NCI-H82 treated with DMSO at 0.1 percent for 48 hours (cell line): ENCODE measurements around the gene HLA-DPB1.

ENCODE experiments used
- DNase-seq: peaks from one replicate; lab custom pipeline; 2025; ENCODE audit not compliant: unreplicated experiment; lab: John Stamatoyannopoulos, UW

The HLA-DPB1 gene

DNA sequence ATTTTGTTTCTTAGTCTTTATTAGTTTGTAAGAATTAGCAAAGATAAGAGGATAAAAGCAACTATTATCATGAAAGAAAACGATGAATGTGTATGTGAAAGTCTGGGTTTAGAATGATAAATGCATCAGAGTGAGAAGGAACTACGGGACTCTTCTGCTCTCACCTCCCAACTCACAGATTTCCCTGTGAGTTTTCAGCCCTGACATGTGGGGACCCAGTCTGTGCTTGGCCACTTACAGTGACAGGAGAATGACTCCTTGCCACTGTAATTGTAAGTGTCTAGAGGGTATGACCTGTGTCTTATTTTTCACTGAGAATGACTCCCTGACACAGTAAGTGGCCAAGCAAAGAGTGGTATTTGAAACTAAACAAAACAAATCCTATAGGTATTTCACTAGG, 4.9 kb upstream of the HLA-DPB1 start:
- DNase-seq = no peak

DNA sequence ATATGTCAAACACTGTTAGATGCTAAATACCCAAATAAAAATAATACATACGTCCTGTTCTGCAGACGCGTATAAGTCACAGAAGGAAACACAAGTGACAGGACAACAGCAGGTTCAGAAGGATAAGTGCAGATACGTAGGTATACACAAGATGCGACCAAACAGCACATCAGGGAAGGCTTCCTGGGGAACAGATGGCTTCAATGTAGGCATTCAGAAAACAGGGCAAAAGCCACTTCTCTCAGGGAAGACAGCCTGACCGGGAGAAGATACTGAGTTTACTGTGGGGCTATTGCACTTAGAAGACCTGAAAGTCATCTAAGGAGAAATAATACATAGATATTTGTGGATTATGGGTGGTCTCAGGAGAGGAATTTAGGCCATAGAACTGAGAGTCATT, 4.2 kb upstream of the HLA-DPB1 start:
- no peak for DNase-seq

DNA sequence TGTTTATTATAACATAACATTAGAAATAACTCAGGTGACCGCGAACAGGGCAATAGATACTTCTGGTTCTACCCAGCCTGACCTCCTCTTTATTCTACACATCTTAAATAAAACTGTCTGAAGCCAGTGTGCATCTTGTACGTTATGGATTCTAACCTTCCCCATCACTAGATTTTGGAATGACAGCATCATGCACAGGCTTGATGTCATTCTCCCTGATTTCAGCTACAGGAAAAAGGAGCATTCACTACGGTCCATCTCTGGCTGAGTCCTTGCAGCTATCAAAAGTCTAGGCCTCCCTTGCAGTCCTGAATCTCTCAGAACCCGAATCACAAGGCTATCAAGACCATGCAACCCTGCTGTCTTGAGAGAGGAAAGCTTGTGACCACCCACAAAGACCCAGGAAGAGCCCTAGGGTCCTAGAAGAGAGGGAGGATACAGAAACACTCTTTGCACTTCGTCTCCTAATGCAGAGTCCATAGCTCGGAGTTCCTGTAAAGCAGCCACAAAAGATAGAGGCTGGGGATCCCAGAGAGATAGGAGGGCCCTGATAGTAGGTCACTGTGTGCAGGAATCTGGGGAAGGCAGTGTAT, 3.2 kb upstream of the HLA-DPB1 start:
- no peak for DNase-seq

DNA sequence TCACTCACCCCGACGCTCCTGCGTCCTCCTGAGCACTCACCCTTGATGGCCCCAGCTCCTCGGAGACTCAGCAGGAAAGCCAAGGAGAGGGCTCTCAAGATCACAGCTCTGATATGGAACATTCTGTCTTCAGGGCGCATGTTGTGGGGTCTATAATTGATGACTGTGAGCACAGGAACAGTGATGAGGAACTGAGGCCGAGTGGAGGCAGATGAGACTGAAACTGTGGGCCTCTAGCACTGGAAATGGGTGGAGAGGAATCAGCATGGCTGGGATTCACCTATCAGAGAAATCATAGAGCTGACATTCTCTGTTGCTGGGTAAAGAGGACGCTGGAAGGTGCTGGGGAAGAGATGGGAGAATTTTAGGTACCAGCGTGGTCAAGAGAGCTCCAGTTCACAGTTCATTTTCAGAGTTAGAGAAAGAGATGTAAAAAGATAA, 2.3 kb upstream of the HLA-DPB1 start, which contains the start of gene HLA-DPA1:
Gene HLA-DPA1 (minus strand): TSS at position 219 of the 441 bp plus-strand sequence.
- no peak for DNase-seq

DNA sequence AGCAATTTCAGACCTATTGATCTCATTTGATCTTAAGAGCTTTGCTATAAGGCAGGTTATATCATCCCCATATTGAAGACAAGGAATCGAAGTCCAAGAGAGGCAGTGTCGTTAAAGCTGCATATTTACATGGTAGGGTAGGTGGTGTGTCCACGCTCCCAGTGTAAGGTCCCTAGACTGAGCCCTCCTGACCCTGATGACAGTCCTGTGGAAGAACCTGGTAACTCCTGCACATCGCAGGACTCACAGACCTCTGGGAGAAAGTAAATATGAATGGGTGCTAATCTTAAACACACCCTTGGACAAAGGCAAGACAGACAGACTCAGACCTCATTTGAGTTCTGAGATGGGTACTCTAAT, 602 bp upstream of the HLA-DPB1 start:
- DNase-seq = no peak

DNA sequence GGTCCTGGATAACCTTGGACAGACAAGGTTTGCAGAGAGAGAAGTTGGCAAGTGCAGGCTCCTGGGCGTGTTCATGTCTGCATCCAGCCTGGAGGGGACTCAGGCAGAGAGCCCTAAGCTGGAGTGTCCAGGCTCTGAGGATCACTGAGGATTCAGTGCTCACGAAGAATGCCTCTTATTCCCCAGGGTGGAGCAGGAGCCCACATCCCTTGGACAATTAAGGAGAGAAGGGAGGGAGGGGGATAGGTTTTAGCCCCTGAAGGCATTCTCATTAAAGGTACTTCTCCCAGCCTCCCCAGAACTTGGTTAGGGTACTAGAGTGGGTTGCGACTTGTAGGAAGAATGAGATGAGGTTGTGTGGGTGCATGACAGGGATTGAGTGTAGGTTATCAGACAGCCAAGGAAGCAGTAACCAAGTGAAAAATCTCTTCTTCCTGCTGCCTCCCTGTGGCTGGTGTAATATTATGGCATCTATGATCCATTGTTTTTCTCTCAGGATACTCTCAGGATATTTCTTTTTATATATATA, 680 bp downstream of the HLA-DPB1 start:
- DNase-seq = no peak

DNA sequence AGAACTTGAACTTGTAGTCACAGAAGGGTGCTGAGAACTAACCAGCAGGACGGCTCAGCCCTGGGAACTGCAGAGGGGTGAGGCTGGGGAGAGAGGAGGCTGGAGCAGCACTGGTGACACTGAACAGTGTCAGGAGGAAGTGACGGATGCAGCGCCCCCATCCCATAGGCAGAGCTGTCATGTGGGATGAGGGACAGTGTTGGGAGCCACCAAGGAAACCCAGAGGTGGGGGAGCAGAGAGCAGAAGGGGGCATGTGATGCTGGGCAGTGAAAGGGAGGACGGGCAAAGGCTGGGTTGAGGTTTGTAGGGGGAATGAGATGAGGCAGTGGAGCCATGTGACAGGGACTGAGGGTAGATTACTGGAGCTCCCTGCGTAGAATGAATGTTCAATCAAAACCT, 2.1 kb downstream of the HLA-DPB1 start:
- no peak for DNase-seq

DNA sequence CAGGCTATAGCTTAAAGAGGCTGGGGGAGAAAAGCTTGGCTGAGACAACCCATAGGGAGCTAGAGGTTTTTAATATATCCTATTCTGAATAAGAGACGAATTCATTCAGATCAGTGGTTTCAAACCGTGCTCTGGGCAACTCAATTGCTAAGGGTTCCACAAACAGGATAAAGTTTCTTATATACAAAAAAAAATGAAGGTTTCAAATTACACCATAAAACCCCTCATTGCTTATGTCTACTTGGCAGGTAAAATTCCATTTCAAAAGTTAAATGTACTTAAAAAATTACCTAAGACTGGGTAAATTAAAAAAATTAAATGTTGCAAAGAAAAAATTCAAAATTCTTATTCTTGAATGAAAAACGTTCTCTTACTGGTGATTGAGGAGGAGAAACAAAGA, 2.7 kb downstream of the HLA-DPB1 start:
- DNase-seq = no peak

DNA sequence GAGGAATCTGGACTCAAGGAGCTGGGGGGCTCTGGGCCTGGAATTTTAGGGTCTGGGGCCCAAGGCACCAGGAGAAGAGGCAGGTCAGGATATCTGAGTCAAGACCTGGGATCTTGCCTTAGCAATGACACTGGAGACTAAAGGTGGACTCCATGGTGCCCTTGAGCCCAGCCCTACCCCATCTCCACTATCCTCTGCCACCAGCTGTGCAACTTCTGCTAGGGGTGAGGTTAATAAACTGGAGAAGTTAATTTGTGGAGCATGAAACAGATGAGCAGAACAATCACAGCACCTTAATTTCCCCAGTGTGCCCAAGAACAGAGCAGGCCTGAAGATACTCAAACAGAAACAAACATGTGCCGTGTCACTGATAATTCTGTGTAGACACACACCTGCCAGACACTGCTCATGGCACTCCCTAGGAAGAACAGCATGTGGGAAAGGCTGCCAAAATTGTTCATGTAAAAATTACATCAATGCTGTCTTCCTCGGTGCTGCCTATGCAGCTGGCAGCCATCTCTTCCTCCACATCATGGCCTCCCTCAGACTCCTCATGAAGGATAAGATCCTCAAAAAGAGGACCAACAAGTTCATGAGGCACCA, 3.2 kb downstream of the HLA-DPB1 start:
- no peak for DNase-seq

DNA sequence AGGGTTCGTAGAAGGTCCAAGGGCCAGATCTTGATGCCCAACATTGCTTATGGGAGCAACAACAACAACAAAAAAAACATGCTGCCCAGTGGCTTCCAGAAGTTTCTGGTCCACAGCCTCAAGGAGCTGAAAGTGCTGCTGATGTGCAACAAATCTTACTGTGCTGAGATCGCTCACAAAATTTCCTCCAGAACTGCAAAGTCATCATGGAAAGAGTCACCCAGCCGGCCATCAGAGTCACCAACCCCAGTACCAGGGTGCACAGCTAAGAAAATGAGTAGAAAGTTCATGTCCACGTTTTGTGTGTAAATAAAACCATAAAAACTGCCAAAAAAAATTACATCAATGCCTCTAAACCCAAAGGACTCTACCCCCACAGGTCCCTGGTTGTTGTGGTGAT, 3.8 kb downstream of the HLA-DPB1 start:
- DNase-seq = no peak

DNA sequence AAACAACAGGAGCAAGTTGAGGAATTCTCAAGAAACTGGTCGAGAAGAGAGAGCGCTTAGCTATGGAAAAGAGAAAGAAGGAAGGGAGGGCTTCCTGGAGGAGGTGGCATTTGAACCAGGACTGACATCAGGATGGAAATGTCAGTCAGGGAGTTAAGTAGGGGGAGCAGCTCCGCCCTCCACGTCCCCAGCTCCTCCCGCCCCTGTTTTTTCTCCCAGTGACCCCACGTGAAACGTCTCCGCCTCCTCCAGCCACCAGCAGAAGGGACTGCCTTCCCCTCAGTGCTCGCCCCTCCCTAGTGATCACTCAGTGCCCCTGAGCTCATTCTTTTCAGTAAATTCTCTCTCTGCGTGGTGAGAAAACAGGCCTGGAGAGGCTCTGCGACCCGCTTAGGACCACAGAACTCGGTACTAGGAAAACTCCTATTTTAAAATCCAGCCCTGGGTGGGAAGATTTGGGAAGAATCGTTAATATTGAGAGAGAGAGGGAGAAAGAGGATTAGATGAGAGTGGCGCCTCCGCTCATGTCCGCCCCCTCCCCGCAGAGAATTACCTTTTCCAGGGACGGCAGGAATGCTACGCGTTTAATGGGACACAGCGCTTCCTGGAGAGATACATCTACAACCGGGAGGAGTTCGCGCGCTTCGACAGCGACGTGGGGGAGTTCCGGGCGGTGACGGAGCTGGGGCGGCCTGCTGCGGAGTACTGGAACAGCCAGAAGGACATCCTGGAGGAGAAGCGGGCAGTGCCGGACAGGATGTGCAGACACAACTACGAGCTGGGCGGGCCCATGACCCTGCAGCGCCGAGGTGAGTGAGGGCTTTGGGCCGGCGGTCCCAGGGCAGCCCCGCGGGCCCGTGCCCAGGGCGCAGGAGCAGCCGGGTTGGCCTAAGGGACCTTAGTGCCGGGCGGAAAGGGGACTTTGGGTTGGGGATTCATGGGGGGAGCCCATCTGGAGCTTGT, 4.6 kb downstream of the HLA-DPB1 start:
- DNase-seq = no peak

DNA sequence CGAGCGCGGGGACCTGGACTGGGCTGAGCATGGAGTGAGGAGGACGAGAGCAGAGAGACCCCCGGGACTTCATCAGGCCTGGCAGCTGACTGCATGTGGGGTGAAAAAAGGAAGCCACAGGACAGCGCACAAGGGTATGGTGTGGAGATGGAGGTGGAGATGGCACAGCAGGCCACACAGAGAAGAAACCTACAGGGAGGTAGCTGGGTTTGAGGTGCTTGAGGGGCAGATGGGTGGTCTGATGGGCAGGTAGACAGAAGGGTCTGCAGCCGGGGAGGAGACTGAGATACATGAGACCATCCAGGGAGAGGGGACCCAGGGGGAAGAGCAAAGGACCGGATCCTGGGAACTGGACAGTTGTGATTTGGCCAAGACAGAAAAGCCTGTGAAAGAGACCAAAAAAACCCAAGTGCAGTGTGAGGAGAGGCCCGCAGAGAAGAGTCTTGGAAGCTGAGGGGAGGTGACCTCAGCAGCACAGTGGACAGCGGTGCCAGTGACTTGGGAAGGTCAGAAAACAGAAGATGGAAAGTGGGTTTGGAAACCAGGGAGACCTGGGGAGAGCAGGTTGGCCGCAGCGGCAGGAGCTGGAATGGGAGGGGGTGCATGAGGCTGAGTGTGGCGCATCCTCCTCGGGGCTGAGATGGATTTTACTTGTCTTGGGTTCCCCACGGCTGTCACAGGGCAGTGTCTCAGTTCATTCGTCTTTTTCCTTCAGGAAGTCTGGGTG, 5.5 kb downstream of the HLA-DPB1 start:
- no peak for DNase-seq

DNA sequence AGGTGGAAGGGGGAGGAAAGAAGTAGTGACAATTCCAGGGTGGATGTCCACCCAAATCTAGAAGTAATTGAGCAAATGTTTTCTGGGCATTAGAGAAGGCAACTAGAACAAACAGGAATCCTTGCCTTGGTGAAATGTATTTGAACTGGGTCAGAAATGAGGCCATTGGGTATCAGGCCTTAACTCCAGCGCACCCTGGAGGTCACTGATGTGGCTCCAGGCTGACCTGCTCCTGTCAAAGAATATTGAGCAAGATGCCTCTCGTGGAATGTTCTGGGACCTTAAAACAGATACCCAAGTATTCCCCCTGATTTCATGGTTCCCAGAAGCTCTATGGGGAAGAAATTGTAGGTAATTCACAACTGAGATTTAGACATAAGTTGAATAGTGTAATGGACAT, 6.9 kb downstream of the HLA-DPB1 start:
- DNase-seq = peak; percentile 22

DNA sequence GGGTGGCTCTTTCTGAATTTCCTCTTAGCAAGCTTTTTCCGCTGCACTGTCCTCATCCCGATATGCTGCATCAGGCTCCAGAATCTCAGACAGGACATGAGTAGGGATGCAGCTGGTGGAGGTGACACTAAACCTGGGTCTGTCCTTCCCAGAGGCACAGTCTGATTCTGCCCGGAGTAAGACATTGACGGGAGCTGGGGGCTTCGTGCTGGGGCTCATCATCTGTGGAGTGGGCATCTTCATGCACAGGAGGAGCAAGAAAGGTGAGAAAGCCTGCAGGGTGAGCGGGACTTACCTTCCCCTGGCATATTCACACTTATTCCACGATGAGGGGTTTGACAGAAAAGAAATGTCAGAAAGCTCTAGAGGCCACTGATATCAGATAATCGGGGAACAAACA, 9.8 kb downstream of the HLA-DPB1 start:
- DNase-seq = no peak

DNA sequence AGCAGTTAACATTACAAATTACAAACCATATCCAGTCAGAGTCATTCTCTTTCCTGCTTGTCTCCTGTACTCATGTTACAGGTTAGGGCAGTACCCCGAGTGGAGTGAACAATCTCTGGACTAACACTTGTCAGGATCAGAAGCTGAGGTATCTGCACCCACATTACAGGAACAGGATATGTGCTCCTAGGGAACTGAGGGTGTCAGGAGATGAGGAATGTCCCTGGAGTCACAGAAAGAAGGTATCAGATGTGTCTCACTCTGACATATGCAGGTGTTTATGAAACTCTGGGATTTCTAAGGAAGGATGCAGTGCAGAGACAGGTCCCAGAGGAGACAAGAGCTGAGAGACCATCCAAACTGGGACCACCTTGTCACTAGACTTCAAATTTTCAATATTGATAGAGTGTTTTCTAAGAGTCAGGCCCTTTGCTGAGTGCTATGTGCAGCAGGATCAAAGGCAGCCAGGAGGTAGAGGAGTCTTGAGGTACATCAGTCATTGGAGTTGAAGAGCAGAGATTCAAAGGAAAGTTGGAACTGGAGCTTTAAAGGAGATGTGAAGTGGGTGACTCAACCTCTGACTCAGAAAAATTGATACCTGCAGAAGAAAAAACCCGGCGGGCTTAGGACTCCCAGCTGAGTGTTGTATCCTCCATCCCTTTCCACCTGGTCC, 12.6 kb downstream of the HLA-DPB1 start:
- DNase-seq = no peak

DNA sequence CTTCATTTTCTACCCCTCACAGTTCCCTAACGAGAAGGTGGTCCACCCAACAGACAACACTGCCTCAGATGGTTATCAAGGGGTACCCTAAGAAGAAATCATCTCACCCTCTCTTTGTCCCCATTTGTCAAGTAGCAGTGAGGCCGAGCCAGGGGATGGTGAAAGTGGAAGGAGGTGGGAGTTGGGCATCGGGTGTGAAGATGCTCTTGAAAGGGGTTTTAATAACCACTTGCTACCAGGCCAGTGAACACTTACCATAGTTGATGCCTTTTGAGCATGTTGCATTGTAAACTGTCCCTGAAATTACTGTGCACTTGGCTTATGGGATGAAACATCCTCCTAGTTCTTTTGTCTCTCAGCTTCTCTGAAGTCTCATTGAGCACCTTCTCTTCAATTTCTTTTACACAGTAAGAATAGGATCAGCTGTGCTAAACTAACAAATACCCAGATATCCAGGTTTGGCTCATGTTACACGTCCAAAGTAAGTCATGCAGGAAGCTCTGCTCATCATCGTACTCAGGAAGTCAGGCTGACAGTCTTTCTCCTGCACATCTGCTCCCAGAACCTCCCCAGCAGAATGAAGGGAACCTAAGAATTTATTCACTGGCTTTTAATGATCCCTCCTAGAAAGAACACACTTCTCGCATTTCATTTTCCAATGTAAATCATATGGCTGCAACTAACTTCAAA, 13.3 kb downstream of the HLA-DPB1 start:
- DNase-seq = no peak

DNA sequence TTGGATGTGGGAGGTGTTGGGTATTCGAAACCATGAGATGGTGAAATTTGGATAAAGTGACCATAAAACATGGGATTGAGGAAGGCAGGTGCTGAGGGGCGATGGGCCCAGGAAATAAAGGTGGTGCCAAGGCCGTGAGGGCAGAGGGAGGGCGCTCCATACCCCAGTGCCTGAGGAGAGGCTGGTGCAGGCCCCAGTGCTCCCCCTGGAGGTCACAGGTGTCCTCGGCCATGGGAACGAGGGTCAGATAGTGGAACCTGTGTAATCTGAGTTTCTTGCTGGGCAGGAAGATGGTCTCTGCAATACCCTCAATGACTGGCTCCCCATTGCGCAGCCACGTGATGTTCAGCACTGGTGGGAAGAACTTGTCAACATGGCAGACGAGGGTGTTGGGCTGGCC, 16.2 kb downstream of the HLA-DPB1 start:
- no peak for DNase-seq

DNA sequence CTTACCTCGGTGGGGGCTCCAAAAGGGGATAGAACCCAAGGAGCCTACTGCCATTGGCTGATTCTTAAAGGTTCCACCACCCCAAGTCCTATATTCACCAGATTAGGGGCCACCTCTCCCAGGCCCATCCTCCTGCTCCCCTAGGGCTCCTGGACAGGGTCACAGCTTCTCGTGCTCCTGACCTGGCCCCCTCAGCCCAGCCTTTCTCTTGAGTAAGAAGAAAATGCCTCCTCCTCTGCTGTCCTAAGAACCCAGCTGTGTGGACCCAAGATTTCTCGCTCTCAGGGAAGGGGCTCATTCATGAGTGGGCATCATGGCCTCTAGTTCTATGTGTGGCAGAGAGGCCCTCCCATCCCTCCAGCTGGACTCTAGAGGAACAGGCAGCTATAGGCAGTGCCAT, 16.6 kb downstream of the HLA-DPB1 start:
- DNase-seq = no peak

DNA sequence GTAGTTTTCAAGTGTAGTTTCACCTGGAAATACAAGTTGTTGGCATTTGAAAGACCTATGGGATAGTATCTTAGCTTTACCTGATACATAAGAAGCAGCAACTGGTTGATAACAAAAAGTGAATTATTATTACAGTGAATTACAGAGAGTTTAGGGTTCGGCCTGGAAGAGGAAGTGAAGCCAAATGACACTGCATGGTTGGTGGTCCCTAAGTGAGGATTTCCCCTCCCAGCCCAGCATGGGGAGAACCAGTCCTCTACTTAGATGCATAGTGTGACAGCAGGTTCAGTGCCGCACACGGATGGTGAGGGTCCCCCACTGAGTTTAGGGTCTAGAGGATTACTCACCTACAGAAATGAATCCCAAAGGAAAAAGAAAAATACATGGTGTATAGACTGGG, 18.1 kb downstream of the HLA-DPB1 start:
- no peak for DNase-seq

DNA sequence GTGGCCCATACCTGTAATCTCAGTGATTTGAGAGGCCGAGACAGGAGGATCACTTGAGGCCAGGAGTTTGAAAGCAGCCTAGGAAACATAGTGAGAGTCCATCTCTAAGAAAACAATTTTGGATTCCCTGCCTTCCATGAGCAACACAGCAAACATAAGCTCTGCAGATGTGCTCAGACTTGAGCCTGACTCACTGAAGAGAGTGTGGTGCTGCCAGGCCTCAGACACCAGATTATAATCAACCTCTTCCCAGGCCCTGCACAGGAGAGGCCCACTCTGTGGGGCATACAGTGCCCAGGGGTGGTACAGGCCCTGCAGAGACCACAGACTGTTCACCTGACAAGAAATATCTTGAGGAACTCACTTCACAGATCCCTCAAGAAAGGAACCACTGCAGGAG, 19.9 kb downstream of the HLA-DPB1 start:
- no peak for DNase-seq
